NOMO-1 treated with DMSO at 0.1 percent for 48 hours (cell line): ENCODE results near the gene SCN3B.

Experiments
- DNase-seq: peaks from one replicate; lab custom pipeline; 2025; ENCODE audit not compliant: unreplicated experiment; lab: John Stamatoyannopoulos, UW

Gene SCN3B

GRCh38 chr11:123601136-123601535 lies 53.3 kb downstream of the SCN3B start:
- DNase-seq = no peak

- no peak for DNase-seq
These were observed 56.6 kb downstream of the SCN3B start for GRCh38 chr11:123597859-123598258.

- DNase-seq = no peak
These were observed 59.5 kb downstream of the SCN3B start for GRCh38 chr11:123594921-123595320.

- no peak for DNase-seq
These were observed 60.1 kb downstream of the SCN3B start for GRCh38 chr11:123594188-123594901.

GRCh38 chr11:123593570-123593969 lies 60.9 kb downstream of the SCN3B start:
- DNase-seq = no peak

- DNase-seq = no peak
These were observed 64.0 kb downstream of the SCN3B start for GRCh38 chr11:123590296-123590912.

GRCh38 chr11:123588864-123589262 lies 65.6 kb downstream of the SCN3B start:
- DNase-seq = no peak

GRCh38 chr11:123588117-123588863 lies 66.1 kb downstream of the SCN3B start:
- DNase-seq = no peak

- no peak for DNase-seq
These were observed 66.9 kb downstream of the SCN3B start for GRCh38 chr11:123587559-123587958.

GRCh38 chr11:123587044-123587443 lies 67.4 kb downstream of the SCN3B start:
- no peak for DNase-seq

GRCh38 chr11:123586568-123586967 lies 67.9 kb downstream of the SCN3B start:
- no peak for DNase-seq

GRCh38 chr11:123585706-123586105 lies 68.7 kb downstream of the SCN3B start:
- DNase-seq = no peak

GRCh38 chr11:123585206-123585605 lies 69.2 kb downstream of the SCN3B start:
- no peak for DNase-seq

- no peak for DNase-seq
These were observed 69.7 kb downstream of the SCN3B start for GRCh38 chr11:123584737-123585136.

GRCh38 chr11:123584186-123584585 lies 70.2 kb downstream of the SCN3B start:
- no peak for DNase-seq

- no peak for DNase-seq
These were observed 71.4 kb downstream of the SCN3B start for GRCh38 chr11:123582992-123583504.

- no peak for DNase-seq
These were observed 72.6 kb downstream of the SCN3B start for GRCh38 chr11:123581651-123582399.

- DNase-seq = no peak
These were observed 73.7 kb downstream of the SCN3B start for GRCh38 chr11:123580557-123581275.

- no peak for DNase-seq
These were observed 74.3 kb downstream of the SCN3B start for GRCh38 chr11:123580137-123580536.

- DNase-seq = no peak
These were observed 75.0 kb downstream of the SCN3B start for GRCh38 chr11:123579482-123579812.
